Measurements from ENCODE around the gene GNAQ. TPM values are rescaled to one million over a fixed set of nuclear protein-coding genes. Genes with fewer than 3 reads are reported as not detected.
A peak's percentile ranks its signal among the peaks of the same experiment; 100 is the strongest.

Gene GNAQ
- total and polyA plus RNA-seq, 2 experiments from 2014 or later, result 21.1 to 43.1 TPM

DNA sequence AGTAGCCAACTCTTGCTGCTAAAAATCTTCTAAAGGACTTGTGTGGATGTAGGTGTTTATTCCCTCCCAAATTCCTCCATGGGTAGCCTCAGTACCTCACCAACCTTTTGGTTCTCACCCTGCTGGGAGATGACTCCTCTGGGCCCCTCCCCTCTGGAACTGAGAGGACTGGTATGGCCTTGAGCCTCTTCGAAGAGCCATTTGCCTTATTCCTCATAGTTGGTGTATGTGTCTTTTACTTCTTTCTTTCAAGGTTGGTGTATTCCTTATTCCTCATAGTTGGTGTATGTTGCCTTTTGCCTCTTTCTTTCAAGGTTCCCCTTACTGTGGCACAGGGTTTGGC lies 48.3 kb downstream of the GNAQ start:
- peaks cover 6% of the 10 kb centered on the region for H3K27me3 Mint-ChIP-seq (ENCODE audit: insufficient read depth, low read depth, poor library complexity)
- H4K20me1 ChIP-seq (replicated peaks; ENCODE audit: insufficient read depth), result peaks cover 13% of the 10 kb centered on the region; the same call in 1 of the 2 replicates

More for the DNA sequence above, 48.3 kb downstream of the GNAQ start:
- H3K36me3 Mint-ChIP-seq (ENCODE audit: low read depth), result peaks cover 3% of the 10 kb centered on the region; the same call in 1 of the 3 replicates
- no peak overlapping the region for H3K27ac ChIP-seq (ENCODE audit: low read depth)
- TF ChIP-seq EZH2phosphoT487 (IDR thresholded peaks at IDR 0.05; ENCODE audit: unreplicated experiment), result no peak
- TF ChIP-seq JUNB (IDR thresholded peaks at IDR 0.05; ENCODE audit: unreplicated experiment), result no peak
- TF ChIP-seq STAT1 (IDR thresholded peaks at IDR 0.05; ENCODE audit: unreplicated experiment), result no peak
- TF ChIP-seq EZH2 (IDR thresholded peaks at IDR 0.05; ENCODE audit: low read depth, unreplicated experiment), result no peak
- TF ChIP-seq, protein P1, sequence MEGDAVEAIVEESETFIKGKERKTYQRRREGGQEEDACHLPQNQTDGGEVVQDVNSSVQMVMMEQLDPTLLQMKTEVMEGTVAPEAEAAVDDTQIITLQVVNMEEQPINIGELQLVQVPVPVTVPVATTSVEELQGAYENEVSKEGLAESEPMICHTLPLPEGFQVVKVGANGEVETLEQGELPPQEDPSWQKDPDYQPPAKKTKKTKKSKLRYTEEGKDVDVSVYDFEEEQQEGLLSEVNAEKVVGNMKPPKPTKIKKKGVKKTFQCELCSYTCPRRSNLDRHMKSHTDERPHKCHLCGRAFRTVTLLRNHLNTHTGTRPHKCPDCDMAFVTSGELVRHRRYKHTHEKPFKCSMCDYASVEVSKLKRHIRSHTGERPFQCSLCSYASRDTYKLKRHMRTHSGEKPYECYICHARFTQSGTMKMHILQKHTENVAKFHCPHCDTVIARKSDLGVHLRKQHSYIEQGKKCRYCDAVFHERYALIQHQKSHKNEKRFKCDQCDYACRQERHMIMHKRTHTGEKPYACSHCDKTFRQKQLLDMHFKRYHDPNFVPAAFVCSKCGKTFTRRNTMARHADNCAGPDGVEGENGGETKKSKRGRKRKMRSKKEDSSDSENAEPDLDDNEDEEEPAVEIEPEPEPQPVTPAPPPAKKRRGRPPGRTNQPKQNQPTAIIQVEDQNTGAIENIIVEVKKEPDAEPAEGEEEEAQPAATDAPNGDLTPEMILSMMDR (conservative IDR thresholded peaks at IDR 0.05; ENCODE audit: low read depth in 2 of 2), result no peak
- TF ChIP-seq ZNF114 (CRISPR knock-in tag; IDR thresholded peaks at IDR 0.05), result no peak
- TF ChIP-seq ZNF331 (CRISPR knock-in tag; IDR thresholded peaks at IDR 0.05; ENCODE audit: low read depth), result no peak
- TF ChIP-seq CREB1 (CRISPR knock-in tag; IDR thresholded peaks at IDR 0.05; ENCODE audit: low read depth), result no peak
- no peak for TF ChIP-seq POLR2AphosphoS5 (IDR thresholded peaks at IDR 0.05; ENCODE audit: low read depth)
- TF ChIP-seq, protein P2, sequence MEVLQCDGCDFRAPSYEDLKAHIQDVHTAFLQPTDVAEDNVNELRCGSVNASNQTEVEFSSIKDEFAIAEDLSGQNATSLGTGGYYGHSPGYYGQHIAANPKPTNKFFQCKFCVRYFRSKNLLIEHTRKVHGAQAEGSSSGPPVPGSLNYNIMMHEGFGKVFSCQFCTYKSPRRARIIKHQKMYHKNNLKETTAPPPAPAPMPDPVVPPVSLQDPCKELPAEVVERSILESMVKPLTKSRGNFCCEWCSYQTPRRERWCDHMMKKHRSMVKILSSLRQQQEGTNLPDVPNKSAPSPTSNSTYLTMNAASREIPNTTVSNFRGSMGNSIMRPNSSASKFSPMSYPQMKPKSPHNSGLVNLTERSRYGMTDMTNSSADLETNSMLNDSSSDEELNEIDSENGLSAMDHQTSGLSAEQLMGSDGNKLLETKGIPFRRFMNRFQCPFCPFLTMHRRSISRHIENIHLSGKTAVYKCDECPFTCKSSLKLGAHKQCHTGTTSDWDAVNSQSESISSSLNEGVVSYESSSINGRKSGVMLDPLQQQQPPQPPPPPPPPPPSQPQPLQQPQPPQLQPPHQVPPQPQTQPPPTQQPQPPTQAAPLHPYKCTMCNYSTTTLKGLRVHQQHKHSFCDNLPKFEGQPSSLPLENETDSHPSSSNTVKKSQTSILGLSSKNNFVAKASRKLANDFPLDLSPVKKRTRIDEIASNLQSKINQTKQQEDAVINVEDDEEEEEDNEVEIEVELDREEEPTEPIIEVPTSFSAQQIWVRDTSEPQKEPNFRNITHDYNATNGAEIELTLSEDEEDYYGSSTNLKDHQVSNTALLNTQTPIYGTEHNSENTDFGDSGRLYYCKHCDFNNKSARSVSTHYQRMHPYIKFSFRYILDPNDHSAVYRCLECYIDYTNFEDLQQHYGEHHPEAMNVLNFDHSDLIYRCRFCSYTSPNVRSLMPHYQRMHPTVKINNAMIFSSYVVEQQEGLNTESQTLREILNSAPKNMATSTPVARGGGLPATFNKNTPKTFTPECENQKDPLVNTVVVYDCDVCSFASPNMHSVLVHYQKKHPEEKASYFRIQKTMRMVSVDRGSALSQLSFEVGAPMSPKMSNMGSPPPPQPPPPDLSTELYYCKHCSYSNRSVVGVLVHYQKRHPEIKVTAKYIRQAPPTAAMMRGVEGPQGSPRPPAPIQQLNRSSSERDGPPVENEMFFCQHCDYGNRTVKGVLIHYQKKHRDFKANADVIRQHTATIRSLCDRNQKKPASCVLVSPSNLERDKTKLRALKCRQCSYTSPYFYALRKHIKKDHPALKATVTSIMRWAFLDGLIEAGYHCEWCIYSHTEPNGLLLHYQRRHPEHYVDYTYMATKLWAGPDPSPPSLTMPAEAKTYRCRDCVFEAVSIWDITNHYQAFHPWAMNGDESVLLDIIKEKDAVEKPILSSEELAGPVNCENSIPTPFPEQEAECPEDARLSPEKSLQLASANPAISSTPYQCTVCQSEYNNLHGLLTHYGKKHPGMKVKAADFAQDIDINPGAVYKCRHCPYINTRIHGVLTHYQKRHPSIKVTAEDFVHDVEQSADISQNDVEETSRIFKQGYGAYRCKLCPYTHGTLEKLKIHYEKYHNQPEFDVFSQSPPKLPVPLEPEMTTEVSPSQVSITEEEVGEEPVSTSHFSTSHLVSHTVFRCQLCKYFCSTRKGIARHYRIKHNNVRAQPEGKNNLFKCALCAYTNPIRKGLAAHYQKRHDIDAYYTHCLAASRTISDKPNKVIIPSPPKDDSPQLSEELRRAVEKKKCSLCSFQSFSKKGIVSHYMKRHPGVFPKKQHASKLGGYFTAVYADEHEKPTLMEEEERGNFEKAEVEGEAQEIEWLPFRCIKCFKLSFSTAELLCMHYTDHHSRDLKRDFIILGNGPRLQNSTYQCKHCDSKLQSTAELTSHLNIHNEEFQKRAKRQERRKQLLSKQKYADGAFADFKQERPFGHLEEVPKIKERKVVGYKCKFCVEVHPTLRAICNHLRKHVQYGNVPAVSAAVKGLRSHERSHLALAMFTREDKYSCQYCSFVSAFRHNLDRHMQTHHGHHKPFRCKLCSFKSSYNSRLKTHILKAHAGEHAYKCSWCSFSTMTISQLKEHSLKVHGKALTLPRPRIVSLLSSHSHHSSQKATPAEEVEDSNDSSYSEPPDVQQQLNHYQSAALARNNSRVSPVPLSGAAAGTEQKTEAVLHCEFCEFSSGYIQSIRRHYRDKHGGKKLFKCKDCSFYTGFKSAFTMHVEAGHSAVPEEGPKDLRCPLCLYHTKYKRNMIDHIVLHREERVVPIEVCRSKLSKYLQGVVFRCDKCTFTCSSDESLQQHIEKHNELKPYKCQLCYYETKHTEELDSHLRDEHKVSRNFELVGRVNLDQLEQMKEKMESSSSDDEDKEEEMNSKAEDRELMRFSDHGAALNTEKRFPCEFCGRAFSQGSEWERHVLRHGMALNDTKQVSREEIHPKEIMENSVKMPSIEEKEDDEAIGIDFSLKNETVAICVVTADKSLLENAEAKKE (CRISPR knock-in tag; IDR thresholded peaks at IDR 0.05), result no peak
- no peak for TF ChIP-seq NANOG (IDR thresholded peaks at IDR 0.05; ENCODE audit: borderline replicate concordance)
- TF ChIP-seq, protein P3, sequence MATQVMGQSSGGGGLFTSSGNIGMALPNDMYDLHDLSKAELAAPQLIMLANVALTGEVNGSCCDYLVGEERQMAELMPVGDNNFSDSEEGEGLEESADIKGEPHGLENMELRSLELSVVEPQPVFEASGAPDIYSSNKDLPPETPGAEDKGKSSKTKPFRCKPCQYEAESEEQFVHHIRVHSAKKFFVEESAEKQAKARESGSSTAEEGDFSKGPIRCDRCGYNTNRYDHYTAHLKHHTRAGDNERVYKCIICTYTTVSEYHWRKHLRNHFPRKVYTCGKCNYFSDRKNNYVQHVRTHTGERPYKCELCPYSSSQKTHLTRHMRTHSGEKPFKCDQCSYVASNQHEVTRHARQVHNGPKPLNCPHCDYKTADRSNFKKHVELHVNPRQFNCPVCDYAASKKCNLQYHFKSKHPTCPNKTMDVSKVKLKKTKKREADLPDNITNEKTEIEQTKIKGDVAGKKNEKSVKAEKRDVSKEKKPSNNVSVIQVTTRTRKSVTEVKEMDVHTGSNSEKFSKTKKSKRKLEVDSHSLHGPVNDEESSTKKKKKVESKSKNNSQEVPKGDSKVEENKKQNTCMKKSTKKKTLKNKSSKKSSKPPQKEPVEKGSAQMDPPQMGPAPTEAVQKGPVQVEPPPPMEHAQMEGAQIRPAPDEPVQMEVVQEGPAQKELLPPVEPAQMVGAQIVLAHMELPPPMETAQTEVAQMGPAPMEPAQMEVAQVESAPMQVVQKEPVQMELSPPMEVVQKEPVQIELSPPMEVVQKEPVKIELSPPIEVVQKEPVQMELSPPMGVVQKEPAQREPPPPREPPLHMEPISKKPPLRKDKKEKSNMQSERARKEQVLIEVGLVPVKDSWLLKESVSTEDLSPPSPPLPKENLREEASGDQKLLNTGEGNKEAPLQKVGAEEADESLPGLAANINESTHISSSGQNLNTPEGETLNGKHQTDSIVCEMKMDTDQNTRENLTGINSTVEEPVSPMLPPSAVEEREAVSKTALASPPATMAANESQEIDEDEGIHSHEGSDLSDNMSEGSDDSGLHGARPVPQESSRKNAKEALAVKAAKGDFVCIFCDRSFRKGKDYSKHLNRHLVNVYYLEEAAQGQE (IDR thresholded peaks at IDR 0.05; ENCODE audit: unreplicated experiment), result no peak
- TF ChIP-seq, protein P4, sequence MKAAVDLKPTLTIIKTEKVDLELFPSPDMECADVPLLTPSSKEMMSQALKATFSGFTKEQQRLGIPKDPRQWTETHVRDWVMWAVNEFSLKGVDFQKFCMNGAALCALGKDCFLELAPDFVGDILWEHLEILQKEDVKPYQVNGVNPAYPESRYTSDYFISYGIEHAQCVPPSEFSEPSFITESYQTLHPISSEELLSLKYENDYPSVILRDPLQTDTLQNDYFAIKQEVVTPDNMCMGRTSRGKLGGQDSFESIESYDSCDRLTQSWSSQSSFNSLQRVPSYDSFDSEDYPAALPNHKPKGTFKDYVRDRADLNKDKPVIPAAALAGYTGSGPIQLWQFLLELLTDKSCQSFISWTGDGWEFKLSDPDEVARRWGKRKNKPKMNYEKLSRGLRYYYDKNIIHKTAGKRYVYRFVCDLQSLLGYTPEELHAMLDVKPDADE (IDR thresholded peaks at IDR 0.05), result no peak
- H3K9me3 Mint-ChIP-seq, result no peaks in the 10 kb centered on the region
- no peaks in the 10 kb centered on the region for H3K36me3 ChIP-seq (ENCODE audit: insufficient read depth)
- H3K4me3 ChIP-seq, result no peak overlapping the region
- no peaks in the 10 kb centered on the region for H3K9me2 ChIP-seq (ENCODE audit: insufficient read depth)
- peaks cover 39% of the 10 kb centered on the region for H3K4me1 Mint-ChIP-seq
- no peak overlapping the region for H3K4me3 Mint-ChIP-seq
- 0 out of 2 replicates have a peak, but pooled peaks cover 3% of the 10 kb centered on the region for H3F3A ChIP-seq (replicated peaks; ENCODE audit: low read depth)
- H3K79me2 ChIP-seq (replicated peaks; ENCODE audit: insufficient read depth), result peaks cover 71% of the 10 kb centered on the region
- peak; percentile 71 for ATAC-seq
- H3K4me2 ChIP-seq, result no peak overlapping the region
- no peaks in the 10 kb centered on the region for H3K27me3 ChIP-seq (ENCODE audit: insufficient read depth)
- DNase-seq (ENCODE audit: low spot score), result no peak
- H2AFZ ChIP-seq, result no peak overlapping the region
- peaks cover 10% of the 10 kb centered on the region; the same call in 1 of the 2 replicates for H3K4me1 ChIP-seq (ENCODE audit: insufficient read depth)
- no peak overlapping the region for H3K27ac Mint-ChIP-seq
